Measurements from ENCODE around the gene CXCL11. TPM values are rescaled to one million over a fixed set of nuclear protein-coding genes. Genes with fewer than 3 reads are reported as not detected.
"Not testable (repeated sequence)": the region's sequence is repeated elsewhere in the genome, so short reads cannot be mapped to it uniquely, and the experiment has no call there.

Gene CXCL11
- total RNA-seq, 1 experiment from 2014 or later = not detected

DNA sequence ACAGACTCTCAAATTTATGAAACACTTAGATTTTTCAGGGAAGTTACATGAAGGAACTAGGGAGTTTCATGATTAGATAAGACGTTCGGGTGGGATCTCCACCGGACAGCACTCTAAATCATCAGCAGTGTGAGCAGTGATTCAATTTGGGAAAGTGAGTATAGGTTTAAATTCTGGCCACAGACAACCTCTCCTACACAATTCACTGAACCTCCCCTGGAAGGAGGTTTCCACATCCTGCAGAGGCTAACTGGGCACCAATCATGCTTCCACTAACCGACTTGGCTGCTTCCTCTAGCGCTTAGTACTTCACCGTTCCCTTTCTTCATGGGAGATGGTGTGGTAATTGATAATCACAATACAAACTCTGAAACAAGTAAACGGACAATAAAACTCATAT is 34.2 kb downstream of the CXCL11 start:
- no peaks in the 10 kb centered on the region for H3K4me1 ChIP-seq
- no peak overlapping the region for H3K4me3 ChIP-seq
- DNase-seq = no peak
- H3K27me3 ChIP-seq = no peaks in the 10 kb centered on the region
- no peak overlapping the region for H3K27ac ChIP-seq
- H3K9me3 ChIP-seq (replicated peaks) = no peaks in the 10 kb centered on the region
- no peaks in the 10 kb centered on the region for H3K36me3 ChIP-seq

DNA sequence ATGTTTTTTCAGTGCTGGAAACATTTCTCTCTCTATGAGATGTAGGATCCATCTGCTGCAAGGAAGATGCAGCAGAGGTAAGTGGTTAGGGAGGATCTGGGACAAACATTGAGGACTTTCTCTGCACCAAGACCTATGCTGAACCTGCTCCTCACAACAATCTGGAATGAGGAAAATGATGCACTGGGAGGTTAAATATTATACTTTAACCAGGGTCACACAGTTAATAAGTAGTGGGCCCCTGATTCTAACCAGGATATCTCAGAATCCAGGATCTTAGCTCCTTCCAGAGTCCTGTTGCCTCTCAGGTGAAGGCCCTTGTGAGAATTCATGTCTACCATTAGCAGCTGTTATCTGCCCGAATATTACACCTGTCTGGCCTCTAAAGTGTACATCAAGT is 35.6 kb downstream of the CXCL11 start:
- H3K9me3 ChIP-seq (replicated peaks) = no peaks in the 10 kb centered on the region
- no peaks in the 10 kb centered on the region for H3K4me1 ChIP-seq
- H3K27me3 ChIP-seq = no peaks in the 10 kb centered on the region
- H3K36me3 ChIP-seq = no peaks in the 10 kb centered on the region
- no peak overlapping the region for H3K4me3 ChIP-seq
- no peak for DNase-seq
- H3K27ac ChIP-seq = no peak overlapping the region

DNA sequence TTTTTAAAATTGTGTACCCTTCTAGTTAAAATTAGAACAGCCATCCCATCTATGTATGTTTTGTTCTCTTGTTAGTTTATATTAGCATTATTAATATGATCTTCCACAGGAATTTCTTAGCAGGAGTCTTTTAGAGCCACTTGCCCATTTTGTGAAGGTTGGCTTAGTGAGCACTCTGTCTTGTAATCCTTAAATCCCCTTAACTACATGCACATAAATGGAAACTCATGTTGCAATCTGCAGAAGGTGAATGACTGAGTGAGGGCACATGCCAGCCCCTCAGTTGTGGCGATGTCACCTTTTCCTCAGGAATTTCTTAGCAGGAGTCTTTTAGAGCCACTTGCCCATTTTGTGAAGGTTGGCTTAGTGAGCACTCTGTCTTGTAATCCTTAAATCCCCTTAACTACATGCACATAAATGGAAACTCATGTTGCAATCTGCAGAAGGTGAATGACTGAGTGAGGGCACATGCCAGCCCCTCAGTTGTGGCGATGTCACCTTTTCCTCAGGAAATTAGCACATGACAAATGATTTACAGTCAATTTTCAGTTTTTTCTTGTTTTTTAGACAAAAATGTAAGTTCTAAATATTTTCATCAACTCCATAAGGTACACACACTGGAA is 37.2 kb downstream of the CXCL11 start:
- H3K27ac ChIP-seq; H3K4me1 ChIP-seq; H3K27me3 ChIP-seq; DNase-seq; H3K9me3 ChIP-seq (replicated peaks); H3K36me3 ChIP-seq; H3K4me3 ChIP-seq: not testable (repeated sequence)

- Histone ChIP-seq H3K27ac (no peak overlapping the region), H3K4me1 (no peaks in the 10 kb centered on the region)
- DNase-seq = no peak
Observed at GRCh38 chr4:75997946-75998345, 37.9 kb downstream of the CXCL11 start.

GRCh38 chr4:75997081-75997480 is 38.8 kb downstream of the CXCL11 start:
- no peak for DNase-seq
- H3K9me3 ChIP-seq (replicated peaks) = no peaks in the 10 kb centered on the region

More at GRCh38 chr4:75997946-75998345, 37.9 kb downstream of the CXCL11 start:
- Histone ChIP-seq H3K9me3 (replicated peaks) (no peaks in the 10 kb centered on the region), H3K27me3 (no peaks in the 10 kb centered on the region), H3K4me3 (no peak overlapping the region), H3K36me3 (no peaks in the 10 kb centered on the region)

DNA sequence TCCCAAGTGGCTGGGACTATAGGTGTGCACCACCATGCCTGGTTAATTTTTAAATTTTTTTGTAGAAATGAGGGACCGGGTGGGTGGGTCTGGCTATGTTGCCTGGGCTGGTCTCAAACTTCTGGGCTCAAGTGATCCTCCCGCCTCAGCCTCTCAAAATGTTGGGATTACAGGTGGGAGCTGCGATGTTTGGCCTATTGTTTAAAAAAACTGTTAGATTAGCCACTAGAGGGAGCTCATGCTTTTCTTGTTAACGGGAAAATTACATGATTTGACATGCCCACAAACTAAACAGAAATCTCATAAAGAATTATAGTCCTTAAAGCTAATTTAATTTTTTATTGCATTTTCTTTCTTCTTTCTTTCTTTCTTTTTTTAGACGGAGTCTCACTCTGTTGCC is 40.1 kb downstream of the CXCL11 start:
- Histone ChIP-seq H3K4me3 (no peak overlapping the region), H3K27me3 (no peaks in the 10 kb centered on the region), H3K4me1 (no peaks in the 10 kb centered on the region), H3K27ac (no peak overlapping the region), H3K36me3 (no peaks in the 10 kb centered on the region), H3K9me3 (replicated peaks) (no peaks in the 10 kb centered on the region)
- DNase-seq = peak in 1 of 2 experiments; percentile 80

More at GRCh38 chr4:75997081-75997480, 38.8 kb downstream of the CXCL11 start:
- Histone ChIP-seq H3K27me3 (no peaks in the 10 kb centered on the region), H3K36me3 (no peaks in the 10 kb centered on the region), H3K27ac (no peak overlapping the region), H3K4me3 (no peak overlapping the region), H3K4me1 (no peaks in the 10 kb centered on the region)

- H3K9me3 ChIP-seq (replicated peaks) = no peaks in the 10 kb centered on the region
- H3K36me3 ChIP-seq = no peaks in the 10 kb centered on the region
- no peaks in the 10 kb centered on the region for H3K27me3 ChIP-seq
- H3K4me3 ChIP-seq = no peak overlapping the region
- H3K27ac ChIP-seq = no peak overlapping the region
- DNase-seq = no peak
- 0 out of 2 replicates have a peak, but pooled peaks cover 2% of the 10 kb centered on the region for H3K4me1 ChIP-seq
Observed at GRCh38 chr4:75992462-75992861, 43.4 kb downstream of the CXCL11 start.

DNA sequence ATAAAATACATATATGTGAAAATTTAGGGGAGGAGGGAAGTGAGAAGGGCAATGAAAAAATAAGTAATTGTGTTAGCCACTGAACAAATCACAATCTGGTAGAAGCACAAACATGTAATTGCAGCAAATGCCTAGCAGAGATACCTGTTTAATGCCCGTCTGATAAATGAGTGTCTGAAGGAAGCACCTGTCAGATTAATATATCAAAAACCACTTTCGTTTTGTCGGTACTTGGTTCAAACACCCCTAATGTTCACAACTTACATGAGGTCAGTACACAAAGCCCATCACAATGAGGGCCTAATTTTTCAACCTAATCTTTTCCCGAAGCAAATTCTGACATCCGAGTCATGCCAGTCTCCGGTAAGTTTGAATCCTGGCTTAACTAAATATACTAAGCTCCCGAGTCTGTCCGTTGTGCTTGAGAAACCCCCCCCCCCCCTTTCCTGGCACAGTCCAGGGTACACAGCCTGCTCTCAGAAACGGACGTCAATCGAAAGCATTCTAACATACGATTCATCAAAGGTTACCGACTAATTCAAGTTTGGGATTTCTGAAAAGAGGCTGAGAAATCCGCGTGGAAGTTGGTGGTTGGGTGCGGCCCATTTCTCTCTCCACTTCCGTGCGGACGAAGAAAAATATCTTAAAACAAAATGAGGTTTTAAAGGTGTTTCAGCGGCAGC is 45.9 kb downstream of the CXCL11 start:
- DNase-seq = no peak
- Histone ChIP-seq H3K36me3 (peaks cover 6% of the 10 kb centered on the region), H3K27ac (peak overlapping the region; percentile 54), H3K4me1 (0 out of 2 replicates have a peak, but pooled peaks cover 2% of the 10 kb centered on the region), H3K4me3 (peak overlapping the region; percentile 71), H3K27me3 (no peaks in the 10 kb centered on the region), H3K9me3 (replicated peaks) (no peaks in the 10 kb centered on the region)

DNA sequence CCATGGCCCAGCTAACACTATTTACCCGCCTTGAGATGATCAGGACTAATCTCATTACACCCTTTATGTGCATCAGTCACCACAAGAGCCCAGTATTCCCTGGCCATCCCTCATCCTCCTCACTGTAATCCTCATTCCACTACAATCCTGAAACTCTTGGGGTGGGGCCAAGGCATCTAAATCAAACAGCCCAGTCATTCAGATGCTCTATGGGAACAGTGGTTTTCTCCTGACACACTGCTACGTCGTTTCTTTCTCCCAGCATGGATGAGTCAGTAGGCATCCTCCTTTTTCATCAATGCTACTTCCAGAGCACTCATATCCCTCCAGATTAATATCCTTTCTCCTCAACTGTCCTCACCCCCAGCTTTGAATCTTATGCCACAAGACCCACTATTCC is 50.8 kb downstream of the CXCL11 start:
- no peak for DNase-seq
- no peaks in the 10 kb centered on the region for H3K9me3 ChIP-seq (replicated peaks)
- no peak overlapping the region for H3K4me3 ChIP-seq
- H3K36me3 ChIP-seq = peaks cover 37% of the 10 kb centered on the region
- no peaks in the 10 kb centered on the region for H3K27me3 ChIP-seq
- 0 out of 2 replicates have a peak, but pooled peaks cover 2% of the 10 kb centered on the region for H3K4me1 ChIP-seq
- no peak overlapping the region for H3K27ac ChIP-seq

Other genes with a start within 250 kb of the CXCL11 start
- not detected in 2 replicates for gene PPEF2, start 133.6 kb downstream of the CXCL11 start, total RNA-seq (2014; rRNA removed; shearing (Covaris generic))
- 11.3 and 11.8 TPM in 2 replicates for gene NAAA, start 95.1 kb downstream of the CXCL11 start, total RNA-seq (2014; rRNA removed; shearing (Covaris generic))
- gene SDAD1, start 45.1 kb downstream of the CXCL11 start, total RNA-seq (2014; rRNA removed; shearing (Covaris generic)) = 63.3 and 67.7 TPM in 2 replicates
- gene CXCL9, start 28.6 kb downstream of the CXCL11 start, total RNA-seq (2014; rRNA removed; shearing (Covaris generic)) = not detected in 2 replicates
- gene CXCL10, start 12.6 kb downstream of the CXCL11 start, total RNA-seq (2014; rRNA removed; shearing (Covaris generic)) = not detected in 2 replicates
- 6.0 TPM in 2 replicates for gene ART3, start 38.6 kb upstream of the CXCL11 start, total RNA-seq (2014; rRNA removed; shearing (Covaris generic))
- gene NUP54, start 112.3 kb upstream of the CXCL11 start, total RNA-seq (2014; rRNA removed; shearing (Covaris generic)) = 108 and 117 TPM in 2 replicates
- gene SCARB2, start 177.8 kb upstream of the CXCL11 start, total RNA-seq (2014; rRNA removed; shearing (Covaris generic)) = 97.5 and 99.4 TPM in 2 replicates
- 0.02 and 0.28 TPM in 2 replicates for gene FAM47E, start 215.7 kb upstream of the CXCL11 start, total RNA-seq (2014; rRNA removed; shearing (Covaris generic))